ENCODE measurements around the gene AVP.

Gene AVP

GRCh38 chr20:3111995-3112394 is 27.5 kb upstream of the AVP start:
- TF ChIP-seq EZH2phosphoT487 (IDR thresholded peaks at IDR 0.05; ENCODE audit: borderline replicate concordance, low read length) (no peak), CTCF (IDR thresholded peaks at IDR 0.05; ENCODE audit: low read depth, low read length, poor library complexity, severe bottlenecking) (no peak)
- Histone ChIP-seq H4K20me1 (ENCODE audit: control insufficient read depth, insufficient read depth, low read depth, low read length) (no peaks in the 10 kb centered on the region), H3F3A (ENCODE audit: control insufficient read depth, insufficient read depth) (no peaks in the 10 kb centered on the region), H3K27ac (ENCODE audit: low read depth, low read length) (no peak overlapping the region), H3K4me1 (ENCODE audit: control insufficient read depth, low read length) (no peaks in the 10 kb centered on the region), H3K9me3 (ENCODE audit: control insufficient read depth, insufficient read depth, low read length) (no peaks in the 10 kb centered on the region), H3K4me3 (ENCODE audit: low read length) (no peak overlapping the region), H3K36me3 (ENCODE audit: control insufficient read depth, low read length) (no peaks in the 10 kb centered on the region), H3K9me2 (replicated peaks; ENCODE audit: control insufficient read depth, low read length) (no peaks in the 10 kb centered on the region), H3K27me3 (ENCODE audit: control insufficient read depth, low read length) (no peaks in the 10 kb centered on the region), H3K79me2 (ENCODE audit: control insufficient read depth, low read length) (no peaks in the 10 kb centered on the region), H3K4me2 (ENCODE audit: low read length) (no peak overlapping the region)

GRCh38 chr20:3111507-3111906 is 27.0 kb upstream of the AVP start:
- H3F3A ChIP-seq (ENCODE audit: control insufficient read depth, insufficient read depth), result no peaks in the 10 kb centered on the region
- no peaks in the 10 kb centered on the region for H3K79me2 ChIP-seq (ENCODE audit: control insufficient read depth, low read length)
- no peak overlapping the region for H3K27ac ChIP-seq (ENCODE audit: low read depth, low read length)
- H4K20me1 ChIP-seq (ENCODE audit: control insufficient read depth, insufficient read depth, low read depth, low read length), result no peaks in the 10 kb centered on the region
- no peaks in the 10 kb centered on the region for H3K27me3 ChIP-seq (ENCODE audit: control insufficient read depth, low read length)
- H3K9me3 ChIP-seq (ENCODE audit: control insufficient read depth, insufficient read depth, low read length), result no peaks in the 10 kb centered on the region
- H3K36me3 ChIP-seq (ENCODE audit: control insufficient read depth, low read length), result no peaks in the 10 kb centered on the region
- no peak overlapping the region for H3K4me3 ChIP-seq (ENCODE audit: low read length)
- no peaks in the 10 kb centered on the region for H3K9me2 ChIP-seq (replicated peaks; ENCODE audit: control insufficient read depth, low read length)
- no peak overlapping the region for H3K4me2 ChIP-seq (ENCODE audit: low read length)
- TF ChIP-seq EZH2phosphoT487 (IDR thresholded peaks at IDR 0.05; ENCODE audit: borderline replicate concordance, low read length), result no peak
- TF ChIP-seq CTCF (IDR thresholded peaks at IDR 0.05; ENCODE audit: low read depth, low read length, poor library complexity, severe bottlenecking), result no peak
- H3K4me1 ChIP-seq (ENCODE audit: control insufficient read depth, low read length), result no peaks in the 10 kb centered on the region

- Histone ChIP-seq H3K4me3 (ENCODE audit: low read length) (no peak overlapping the region), H3K9me2 (replicated peaks; ENCODE audit: control insufficient read depth, low read length) (no peaks in the 10 kb centered on the region), H3K4me2 (ENCODE audit: low read length) (no peak overlapping the region), H4K20me1 (ENCODE audit: control insufficient read depth, insufficient read depth, low read depth, low read length) (no peaks in the 10 kb centered on the region), H3K27ac (ENCODE audit: low read depth, low read length) (no peak overlapping the region), H3K79me2 (ENCODE audit: control insufficient read depth, low read length) (no peaks in the 10 kb centered on the region), H3F3A (ENCODE audit: control insufficient read depth, insufficient read depth) (no peaks in the 10 kb centered on the region), H3K9me3 (ENCODE audit: control insufficient read depth, insufficient read depth, low read length) (no peaks in the 10 kb centered on the region), H3K4me1 (ENCODE audit: control insufficient read depth, low read length) (no peaks in the 10 kb centered on the region), H3K36me3 (ENCODE audit: control insufficient read depth, low read length) (no peaks in the 10 kb centered on the region), H3K27me3 (ENCODE audit: control insufficient read depth, low read length) (no peaks in the 10 kb centered on the region)
- TF ChIP-seq EZH2phosphoT487 (IDR thresholded peaks at IDR 0.05; ENCODE audit: borderline replicate concordance, low read length), result no peak
- no peak for TF ChIP-seq CTCF (IDR thresholded peaks at IDR 0.05; ENCODE audit: low read depth, low read length, poor library complexity, severe bottlenecking)
Measured at GRCh38 chr20:3109350-3110302, 25.1 kb upstream of the AVP start.

Data from DOHH2 (cell line).